Peyer's patch (tissue), 4 donors: Measurements from ENCODE around the gene HLA-DOB.

Source experiments
- CTCF ChIP-seq, 6 experiments: fragments of 450-650 bp in 4 of 6; fragments of 200-600 bp in 2 of 6; sonication (generic) in 1 of 6; IDR thresholded peaks; one replicate each; pipeline ENCODE4 v1.5.1; 2017 to 2019; ENCODE audit warnings: antibody characterized with exemption in 6 of 6, mild to moderate bottlenecking in 3 of 6, moderate library complexity in 1 of 6
- POLR2A ChIP-seq, 2 donors: fragments of 450-650 bp; IDR thresholded peaks; one replicate each; pipeline ENCODE4 v1.5.1; 2017; ENCODE audit warnings: antibody characterized with exemption in 2 of 2, mild to moderate bottlenecking in 2 of 2, moderate library complexity in 2 of 2

GRCh38 chr6:32803416-32803815, 13.4 kb downstream of the HLA-DOB start:
- no peak for TF ChIP-seq POLR2A (IDR thresholded peaks at IDR 0.05)
- TF ChIP-seq CTCF (IDR thresholded peaks at IDR 0.05): no peak
